ENCODE data around the gene EPG5. TPM values are rescaled to one million over a fixed set of nuclear protein-coding genes. Genes with fewer than 3 reads are reported as not detected.

EPG5 gene
- total RNA-seq, 1 experiment from 2014 or later = 22.7 TPM

- TF ChIP-seq ZMAT4 (CRISPR knock-in tag; IDR thresholded peaks at IDR 0.05) (no peak), ARID4B (CRISPR knock-in tag; IDR thresholded peaks at IDR 0.05; ENCODE audit: borderline replicate concordance) (no peak), ETV6 (CRISPR knock-in tag; IDR thresholded peaks at IDR 0.05) (no peak), USF2 (CRISPR knock-in tag; IDR thresholded peaks at IDR 0.05) (no peak), ZNF396 (CRISPR knock-in tag; IDR thresholded peaks at IDR 0.05; ENCODE audit: borderline replicate concordance) (no peak), CREM (CRISPR knock-in tag; IDR thresholded peaks at IDR 0.05) (no peak)
These were observed 146.1 kb downstream of the EPG5 start (continued) for GRCh38 chr18:45821026-45821425.

GRCh38 chr18:45820106-45820745, 146.9 kb downstream of the EPG5 start:
- ChIA-PET CTCF (interaction anchor here (1.4 kb wide), 1 partner anchor 60 kb away, joined by 4 read pairs; no protein-coding TSS in a partner anchor), POLR2A (no interaction called here)
- peaks cover 4% of the 10 kb centered on the region; the same call in 1 of the 2 replicates for H3K4me1 Mint-ChIP-seq
- H3K36me3 Mint-ChIP-seq = 0 out of 2 replicates have a peak, but pooled peaks cover 3% of the 10 kb centered on the region
- ATAC-seq (no peak), DNase-seq (ENCODE audit: low spot score) (no peak)
- H3K27me3 Mint-ChIP-seq (ENCODE audit: low read depth) = no peaks in the 10 kb centered on the region; the same call in 1 of the 2 replicates
- H3K4me3 Mint-ChIP-seq = no peak overlapping the region
- H3K9me3 Mint-ChIP-seq = peaks cover 22% of the 10 kb centered on the region
- H3K27ac Mint-ChIP-seq = no peak overlapping the region
- TF ChIP-seq NR2C2 (CRISPR knock-in tag; IDR thresholded peaks at IDR 0.05) (no peak), USF1 (CRISPR knock-in tag; IDR thresholded peaks at IDR 0.05) (no peak), ZNF671 (CRISPR knock-in tag; IDR thresholded peaks at IDR 0.05) (no peak), PRRX2 (CRISPR knock-in tag; IDR thresholded peaks at IDR 0.05) (no peak), ZNF219 (CRISPR knock-in tag; IDR thresholded peaks at IDR 0.05; ENCODE audit: borderline replicate concordance) (no peak), IRF1 (CRISPR knock-in tag; IDR thresholded peaks at IDR 0.05) (no peak), ZBTB21 (CRISPR knock-in tag; IDR thresholded peaks at IDR 0.05; ENCODE audit: borderline replicate concordance) (no peak), AFF4 (CRISPR knock-in tag; IDR thresholded peaks at IDR 0.05; ENCODE audit: borderline replicate concordance) (no peak), HMGXB4 (CRISPR knock-in tag; IDR thresholded peaks at IDR 0.05) (no peak), OVOL2 (CRISPR knock-in tag; IDR thresholded peaks at IDR 0.05; ENCODE audit: borderline replicate concordance) (no peak), ZNF416 (CRISPR knock-in tag; IDR thresholded peaks at IDR 0.05) (no peak), USF2 (CRISPR knock-in tag; IDR thresholded peaks at IDR 0.05) (no peak), KAT7 (CRISPR knock-in tag; IDR thresholded peaks at IDR 0.05; ENCODE audit: borderline replicate concordance) (no peak), GTF2I (CRISPR knock-in tag; conservative IDR thresholded peaks at IDR 0.05) (no peak), ZNF232 (CRISPR knock-in tag; IDR thresholded peaks at IDR 0.05) (no peak), MLX (CRISPR knock-in tag; IDR thresholded peaks at IDR 0.05) (no peak)

All from WTC11 (cell line).